HL-60 (cell line): ENCODE measurements around the gene FCRLB.

Source experiments
- DNase-seq, 2 experiments: peaks; one replicate each; pipeline ENCODE4 v3.0.0-alpha.2; 2010 to 2020; ENCODE audit warnings: low read depth in 1 of 2, low spot score in 1 of 2
- H3K27ac ChIP-seq: fragments of 250-450 bp; sonication (Bioruptor Pico); replicated peaks from 2 replicates; pipeline ENCODE4 v1.5.1; 2020; ENCODE audit warnings: mild to moderate bottlenecking, moderate library complexity
- H3K27me3 ChIP-seq: fragments of 250-450 bp; sonication (Bioruptor Pico); 2 replicates; pipeline ENCODE4 v1.5.1; 2021; ENCODE audit warnings: mild to moderate bottlenecking, moderate library complexity; ENCODE audit not compliant: insufficient read depth, poor library complexity, severe bottlenecking
- H3K4me3 ChIP-seq: replicated peaks from 2 replicates; pipeline ENCODE4 v1.5.1; 2011; ENCODE audit warnings: mild to moderate bottlenecking, control low read depth, low read length; ENCODE audit not compliant: insufficient read depth
- GABPA ChIP-seq: IDR thresholded peaks from 2 replicates; pipeline ENCODE4 v1.6.1; 2012; ENCODE audit warnings: low read depth
- POLR2AphosphoS5 ChIP-seq: IDR thresholded peaks from 2 replicates; pipeline ENCODE4 v1.6.1; 2012; ENCODE audit warnings: low read depth
- REST ChIP-seq: IDR thresholded peaks from 2 replicates; pipeline ENCODE4 v1.6.1; 2012; ENCODE audit warnings: low read depth; ENCODE audit not compliant: insufficient replicate concordance
- SPI1 ChIP-seq: IDR thresholded peaks from 2 replicates; pipeline ENCODE4 v1.6.1; 2012; ENCODE audit warnings: low read depth, mild to moderate bottlenecking, borderline replicate concordance
- TF ChIP-seq, protein P1 (sequence below): IDR thresholded peaks from one replicate; pipeline ENCODE4 v1.5.1; 2011; ENCODE audit warnings: low read length, control low read depth, inconsistent platforms; ENCODE audit not compliant: insufficient read depth

FCRLB gene

DNA sequence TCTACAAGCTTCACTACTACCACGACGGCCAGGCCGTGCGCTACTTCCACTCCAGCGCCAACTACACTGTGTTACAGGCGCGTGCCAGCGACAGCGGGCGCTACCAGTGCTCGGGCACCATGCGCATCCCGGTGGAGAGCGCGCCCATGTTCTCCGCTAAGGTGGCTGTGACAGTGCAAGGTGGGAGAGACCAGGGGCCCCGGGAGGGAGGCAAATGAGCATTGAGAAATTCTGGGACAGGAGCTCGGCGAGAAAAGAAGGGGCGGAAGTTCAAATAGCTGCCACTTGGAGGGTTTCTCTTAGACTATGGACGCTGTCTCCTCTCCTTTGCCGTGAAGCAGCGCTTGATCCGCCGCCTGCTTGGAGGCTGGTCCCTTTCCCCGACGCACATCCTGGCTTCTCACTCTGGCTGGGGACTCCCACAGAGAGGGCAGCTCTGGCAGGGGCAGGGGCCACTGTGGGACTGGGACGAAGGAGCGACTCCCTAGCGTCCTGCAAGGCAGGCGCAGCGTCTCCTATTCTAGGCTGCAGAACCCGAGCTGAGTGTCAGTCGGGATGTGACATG is 4.6 kb downstream of the FCRLB start:
- peak overlapping the region; percentile 61 for H3K4me3 ChIP-seq
- peak overlapping the region; percentile 72 for H3K27ac ChIP-seq
- H3K27me3 ChIP-seq = no peaks in the 10 kb centered on the region
- peak in 1 of 2 experiments; percentile 47 for DNase-seq
- TF ChIP-seq REST (no peak), POLR2AphosphoS5 (no peak)
- TF ChIP-seq, protein P1, sequence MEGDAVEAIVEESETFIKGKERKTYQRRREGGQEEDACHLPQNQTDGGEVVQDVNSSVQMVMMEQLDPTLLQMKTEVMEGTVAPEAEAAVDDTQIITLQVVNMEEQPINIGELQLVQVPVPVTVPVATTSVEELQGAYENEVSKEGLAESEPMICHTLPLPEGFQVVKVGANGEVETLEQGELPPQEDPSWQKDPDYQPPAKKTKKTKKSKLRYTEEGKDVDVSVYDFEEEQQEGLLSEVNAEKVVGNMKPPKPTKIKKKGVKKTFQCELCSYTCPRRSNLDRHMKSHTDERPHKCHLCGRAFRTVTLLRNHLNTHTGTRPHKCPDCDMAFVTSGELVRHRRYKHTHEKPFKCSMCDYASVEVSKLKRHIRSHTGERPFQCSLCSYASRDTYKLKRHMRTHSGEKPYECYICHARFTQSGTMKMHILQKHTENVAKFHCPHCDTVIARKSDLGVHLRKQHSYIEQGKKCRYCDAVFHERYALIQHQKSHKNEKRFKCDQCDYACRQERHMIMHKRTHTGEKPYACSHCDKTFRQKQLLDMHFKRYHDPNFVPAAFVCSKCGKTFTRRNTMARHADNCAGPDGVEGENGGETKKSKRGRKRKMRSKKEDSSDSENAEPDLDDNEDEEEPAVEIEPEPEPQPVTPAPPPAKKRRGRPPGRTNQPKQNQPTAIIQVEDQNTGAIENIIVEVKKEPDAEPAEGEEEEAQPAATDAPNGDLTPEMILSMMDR = no peak

- Histone ChIP-seq H3K27ac (peak overlapping the region; percentile 72), H3K4me3 (peak overlapping the region; percentile 61), H3K27me3 (no peaks in the 10 kb centered on the region)
- TF ChIP-seq GABPA (no peak), POLR2AphosphoS5 (peak; percentile 77), REST (peak; percentile 79), SPI1 (no peak)
- DNase-seq = peak; percentile 66 to 80
Measured at GRCh38 chr1:161726473-161727255, 5.3 kb downstream of the FCRLB start.

GRCh38 chr1:161727256-161727924 is 6.0 kb downstream of the FCRLB start:
- DNase-seq = peak in 1 of 2 experiments; percentile 68
- Histone ChIP-seq H3K4me3 (peak overlapping the region; percentile 61), H3K27me3 (no peaks in the 10 kb centered on the region), H3K27ac (peak overlapping the region; percentile 59)
- TF ChIP-seq, protein P1 = no peak
- TF ChIP-seq SPI1 (no peak), POLR2AphosphoS5 (no peak; the same call in 1 of the 2 replicates), REST (no peak), GABPA (no peak)
